ENCODE measurements around the gene SLC34A1. TPM values are rescaled to one million over a fixed set of nuclear protein-coding genes. Genes with fewer than 3 reads are reported as not detected.

SLC34A1 gene
- total RNA-seq, 4 donors from 2014 or later, result not detected

- Histone ChIP-seq H3K9me3 (no peaks in the 10 kb centered on the region), H3K36me3 (peaks cover 0 to 15% (median 10%) of the 10 kb centered on the region in 4 donors), H3K4me3 (peak overlapping the region; percentile 52 to 74 (median 61)), H3K4me1 (peaks cover 28 to 49% (median 47%) of the 10 kb centered on the region in 4 donors), H3K27ac (replicated peaks in 1 of 4) (peak overlapping the region; percentile 89), H3K27me3 (no peaks in the 10 kb centered on the region)
- intact Hi-C loops (cut with DNase I), result loop anchor here (2.0 kb wide), 2 partner anchors 29 to 75 kb away; no protein-coding TSS in a partner anchor
- DNase-seq (ENCODE audit: extremely low spot score), result peak; percentile 100
- WGBS, result under 1% methylated on average over 26 of the region's 52 CpGs
- TF ChIP-seq EP300 (IDR thresholded peaks at IDR 0.05) (no peak), CTCF (IDR thresholded peaks at IDR 0.05) (peak in 1 of 3 experiments; percentile 3), POLR2AphosphoS5 (IDR thresholded peaks at IDR 0.05) (peak; percentile 82 to 95), POLR2A (IDR thresholded peaks at IDR 0.05; ENCODE audit: low read depth) (peak; percentile 69)
Observed at GRCh38 chr5:177425801-177426565, 41.7 kb downstream of the SLC34A1 start.

- 1% methylated on average over 25 of the region's 82 CpGs for WGBS
- DNase-seq (ENCODE audit: extremely low spot score), result no peak
- intact Hi-C loops (cut with DNase I), result loop anchor here (2.0 kb wide), 2 partner anchors 28 to 74 kb away; no protein-coding TSS in a partner anchor
Observed at GRCh38 chr5:177426566-177427210, 42.5 kb downstream of the SLC34A1 start, which contains the start of gene GRK6. TSS of gene GRK6 (plus strand) at chr5:177426676. CDS start at chr5:177426846, 170 bp downstream.

GRCh38 chr5:177427211-177427822 lies 43.1 kb downstream of the SLC34A1 start:
- Histone ChIP-seq H3K36me3 (peaks cover 6 to 28% (median 20%) of the 10 kb centered on the region in 4 donors), H3K4me1 (peaks cover 40 to 62% (median 59%) of the 10 kb centered on the region in 4 donors), H3K4me3 (peak overlapping the region; percentile 74 to 94 (median 85)), H3K27me3 (no peaks in the 10 kb centered on the region), H3K27ac (replicated peaks in 1 of 4) (peak overlapping the region; percentile 84 to 95 (median 90)), H3K9me3 (no peaks in the 10 kb centered on the region)
- WGBS, result 4% methylated on average over 9 of the region's 11 CpGs
- no peak for DNase-seq (ENCODE audit: extremely low spot score)
- TF ChIP-seq EP300 (IDR thresholded peaks at IDR 0.05) (no peak), POLR2A (IDR thresholded peaks at IDR 0.05; ENCODE audit: low read depth) (no peak), CTCF (IDR thresholded peaks at IDR 0.05) (no peak), POLR2AphosphoS5 (IDR thresholded peaks at IDR 0.05) (no peak)
- intact Hi-C loops (cut with DNase I), result loop anchor here (2.0 kb wide), 2 partner anchors 27 to 73 kb away; no protein-coding TSS in a partner anchor

More at GRCh38 chr5:177426566-177427210, 42.5 kb downstream of the SLC34A1 start, which contains the start of gene GRK6:
- peak within 1 kb of the TSS; percentile 89 to 95 (median 90) for H3K27ac ChIP-seq (replicated peaks in 1 of 4)
- H3K4me3 ChIP-seq, result peak within 1 kb of the TSS; percentile 74 to 94 (median 85)
- peaks cover 0 to 22% (median 15%) of the 10 kb centered on the region in 4 donors for H3K36me3 ChIP-seq
- H3K4me1 ChIP-seq, result peaks cover 34 to 56% (median 54%) of the 10 kb centered on the region in 4 donors
- no peaks in the 10 kb centered on the region for H3K27me3 ChIP-seq
- TF ChIP-seq POLR2A (IDR thresholded peaks at IDR 0.05; ENCODE audit: low read depth) (no peak), CTCF (IDR thresholded peaks at IDR 0.05) (peak in 1 of 3 experiments; percentile 4)
- H3K9me3 ChIP-seq, result no peaks in the 10 kb centered on the region

GRCh38 chr5:177427919-177428573 lies 43.8 kb downstream of the SLC34A1 start:
- TF ChIP-seq POLR2A (IDR thresholded peaks at IDR 0.05; ENCODE audit: low read depth), result no peak
- no peak for TF ChIP-seq EP300 (IDR thresholded peaks at IDR 0.05)
- TF ChIP-seq POLR2AphosphoS5 (IDR thresholded peaks at IDR 0.05), result no peak
- TF ChIP-seq CTCF (IDR thresholded peaks at IDR 0.05), result no peak
- Histone ChIP-seq H3K27me3 (no peaks in the 10 kb centered on the region), H3K9me3 (no peaks in the 10 kb centered on the region), H3K4me1 (peaks cover 45 to 67% (median 62%) of the 10 kb centered on the region in 4 donors), H3K36me3 (peaks cover 13 to 35% (median 27%) of the 10 kb centered on the region in 4 donors), H3K4me3 (peak overlapping the region; percentile 74 to 94 (median 85)), H3K27ac (replicated peaks in 1 of 4) (peak overlapping the region; percentile 20 to 95 (median 88))
- DNase-seq (ENCODE audit: extremely low spot score), result no peak
- intact Hi-C loops (cut with DNase I), result loop anchor here (2.0 kb wide), 2 partner anchors 27 to 73 kb away; no protein-coding TSS in a partner anchor
- 72% methylated on average over 4 of the region's 11 CpGs for WGBS

Measured in esophagus muscularis mucosa (tissue), 4 donors.